ENCODE results near the gene UQCRHL. TPM values are rescaled to one million over a fixed set of nuclear protein-coding genes. Genes with fewer than 3 reads are reported as not detected.

The UQCRHL gene
- total and polyA plus RNA-seq, 2 of the 8 experiments (the other 6 are each of a cell fraction or from before 2014, with no cell fraction given), result 3.7 to 3.9 TPM

DNA sequence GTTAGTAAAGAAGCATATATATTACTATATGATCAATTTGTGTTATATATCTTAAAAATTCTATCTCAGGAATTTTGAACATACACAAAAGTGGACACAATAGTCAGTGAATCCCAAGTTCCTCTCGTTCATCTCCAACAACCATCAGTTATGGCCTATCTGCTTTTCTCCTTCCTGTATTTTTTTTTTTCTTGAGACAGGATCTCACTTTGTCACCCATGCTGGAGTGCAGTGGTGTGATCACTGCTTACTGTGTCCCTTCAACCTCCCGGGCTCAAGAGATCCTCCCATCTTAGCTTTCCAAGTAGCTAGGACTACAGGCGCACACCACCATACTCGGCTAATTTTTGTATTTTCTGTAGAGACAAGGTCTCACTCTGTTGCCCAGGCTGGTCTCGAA lies 49.4 kb upstream of the UQCRHL start:
- no peak overlapping the region for H3K23ac ChIP-seq (ENCODE audit: insufficient read length)
- no peak overlapping the region for H3K9ac ChIP-seq (replicated peaks in 1 of 4; ENCODE audit: extremely low read depth in 1 of 4, low read depth in 3 of 4, low read length in 3 of 4)
- no peak overlapping the region for H3K14ac ChIP-seq (ENCODE audit: insufficient read length)
- H3K4ac ChIP-seq (replicated peaks; ENCODE audit: insufficient read length, low read depth, low read length), result no peak overlapping the region
- H3K56ac ChIP-seq (replicated peaks; ENCODE audit: insufficient read length, low read depth, low read length), result no peak overlapping the region
- H2BK12ac ChIP-seq (ENCODE audit: low read depth, low read length), result no peak overlapping the region
- H3K79me1 ChIP-seq (ENCODE audit: low read depth, low read length), result peaks cover 5% of the 10 kb centered on the region
- no peak overlapping the region for H2AK5ac ChIP-seq (ENCODE audit: low read depth, low read length)
- peaks cover 4 to 89% of the 10 kb centered on the region in 2 experiments; a peak in 3 of 4 replicates for H3K79me2 ChIP-seq (ENCODE audit: control insufficient read depth in 1 of 2, insufficient read depth in 2 of 2, low read length in 2 of 2)
- no peaks in the 10 kb centered on the region for H3K9me3 ChIP-seq (ENCODE audit: insufficient read depth in 2 of 2, low read depth in 1 of 2, low read length in 1 of 2)
- H3K27me3 ChIP-seq (replicated peaks in 1 of 4; ENCODE audit: control insufficient read depth in 3 of 4, extremely low read depth in 1 of 4, insufficient read depth in 3 of 4, low read length in 3 of 4), result no peaks in the 10 kb centered on the region
- no peak overlapping the region for H2AFZ ChIP-seq (ENCODE audit: low read length)
- H2BK20ac ChIP-seq (ENCODE audit: low read length), result no peak overlapping the region
- no peak overlapping the region for H4K8ac ChIP-seq (ENCODE audit: extremely low read depth, insufficient read depth, low read length)
- 100% methylated on average over 5 of the region's 5 CpGs; no CpG with 5 or more reads in 1 of the 2 experiments for WGBS, 2 experiments (ENCODE audit: extremely low coverage in 1 of 2, insufficient coverage in 1 of 2, insufficient read length in 1 of 2, insufficient replicate concordance in 2 of 2, low coverage in 1 of 2, low lambda C conversion rate in 2 of 2, missing lambda C conversion rate in 1 of 2)
- no peak overlapping the region for H2BK120ac ChIP-seq (replicated peaks; ENCODE audit: low read depth, low read length)
- H4K5ac ChIP-seq (ENCODE audit: insufficient read length, low read depth, low read length), result no peak overlapping the region
- no peak overlapping the region for H2BK5ac ChIP-seq (ENCODE audit: low read depth, low read length)
- no peak overlapping the region for H3K4me2 ChIP-seq (ENCODE audit: insufficient read depth in 1 of 2, low read depth in 2 of 2, low read length in 2 of 2)
- no peak overlapping the region for H3K27ac ChIP-seq (ENCODE audit: low read depth, low read length)
- peaks cover 2% of the 10 kb centered on the region; the same call in 1 of the 2 replicates for H3K23me2 ChIP-seq (ENCODE audit: low read depth, low read length)
- H3K36me3 ChIP-seq (ENCODE audit: control insufficient read depth in 2 of 4, insufficient read depth in 4 of 4, low read length in 3 of 4), result no peaks in the 10 kb centered on the region
- peaks cover 0 to 7% of the 10 kb centered on the region in 2 experiments for H4K20me1 ChIP-seq (replicated peaks in 1 of 2; ENCODE audit: control insufficient read depth in 1 of 2, insufficient read depth in 2 of 2, low read length in 2 of 2)
- H2BK15ac ChIP-seq (ENCODE audit: low read length), result no peak overlapping the region
- H3K4me3 ChIP-seq (ENCODE audit: extremely low read depth in 1 of 4, insufficient read depth in 2 of 4, low read depth in 3 of 4, low read length in 4 of 4), result no peak overlapping the region
- H3K4me1 ChIP-seq (replicated peaks in 1 of 4; ENCODE audit: control insufficient read depth in 3 of 4, insufficient read depth in 4 of 4, low read length in 3 of 4), result no peaks in the 10 kb centered on the region
- CTCF ChIA-PET (ENCODE audit: partially characterized antibody), result interaction anchor here (0.7 to 1.5 kb wide), 2 partner anchors 11 to 23 kb away, joined by 4 read pairs; no protein-coding TSS in a partner anchor
- FAIRE-seq (no peak), DNase-seq (ENCODE audit: low read depth in 1 of 2, low spot score in 2 of 2) (peak in 1 of 2 experiments; percentile 11)
- no peak overlapping the region for H4K91ac ChIP-seq (replicated peaks; ENCODE audit: insufficient read length, low read length)
- POLR2A ChIA-PET (ENCODE audit: partially characterized antibody), result interaction anchor here (0.6 kb wide), 1 partner anchor 382 kb away, joined by 3 read pairs; no protein-coding TSS in a partner anchor
- H3K18ac ChIP-seq (ENCODE audit: extremely low read depth, low read length), result no peak overlapping the region
- TF ChIP-seq, protein P1, sequence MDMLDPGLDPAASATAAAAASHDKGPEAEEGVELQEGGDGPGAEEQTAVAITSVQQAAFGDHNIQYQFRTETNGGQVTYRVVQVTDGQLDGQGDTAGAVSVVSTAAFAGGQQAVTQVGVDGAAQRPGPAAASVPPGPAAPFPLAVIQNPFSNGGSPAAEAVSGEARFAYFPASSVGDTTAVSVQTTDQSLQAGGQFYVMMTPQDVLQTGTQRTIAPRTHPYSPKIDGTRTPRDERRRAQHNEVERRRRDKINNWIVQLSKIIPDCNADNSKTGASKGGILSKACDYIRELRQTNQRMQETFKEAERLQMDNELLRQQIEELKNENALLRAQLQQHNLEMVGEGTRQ (IDR thresholded peaks at IDR 0.05; ENCODE audit: low read length), result no peak
- TF ChIP-seq EP300 (IDR thresholded peaks at IDR 0.05; ENCODE audit: borderline replicate concordance in 1 of 2, low read depth in 2 of 2, low read length in 2 of 2) (no peak), SAP30 (IDR thresholded peaks at IDR 0.05; ENCODE audit: insufficient read depth, insufficient replicate concordance, low read length) (no peak), POLR2AphosphoS5 (IDR thresholded peaks at IDR 0.05; ENCODE audit: low read depth, low read length) (no peak), SIX5 (IDR thresholded peaks at IDR 0.05; ENCODE audit: low read depth, low read length) (no peak), NRF1 (IDR thresholded peaks at IDR 0.05; ENCODE audit: low read depth, low read length) (no peak), BACH1 (IDR thresholded peaks at IDR 0.05; ENCODE audit: low read length) (no peak), CEBPB (IDR thresholded peaks at IDR 0.05; ENCODE audit: low read depth, low read length) (no peak), KDM5A (IDR thresholded peaks at IDR 0.05; ENCODE audit: low read length) (no peak), BCL11A (IDR thresholded peaks at IDR 0.05; ENCODE audit: low read depth in 2 of 2, low read length in 2 of 2) (no peak), HDAC2 (IDR thresholded peaks at IDR 0.05; ENCODE audit: borderline replicate concordance in 1 of 2, low read depth in 2 of 2, low read length in 2 of 2) (no peak), SP2 (IDR thresholded peaks at IDR 0.05; ENCODE audit: low read length) (no peak), EZH2 (IDR thresholded peaks at IDR 0.05; ENCODE audit: low read depth, low read length, severe bottlenecking) (no peak)

Measured in H1 (cell line).